PC-9 (cell line): Measurements from ENCODE around the gene CTXND1. TPM values are rescaled to one million over a fixed set of nuclear protein-coding genes. Genes with fewer than 3 reads are reported as not detected.
"Not testable (repeated sequence)": the region's sequence is repeated elsewhere in the genome, so short reads cannot be mapped to it uniquely, and the experiment has no call there.

ENCODE experiments used
- Bru-seq: library from RNA; stranded (reverse); fragments of 400-500 nt; gene quantifications from one replicate; lab custom pipeline; 2021; lab: Mats Ljungman, UMichigan
- BruChase-seq, 2 experiments: library from RNA; stranded (reverse); fragments of 400-500 nt; gene quantifications; one replicate each; lab custom pipeline; 2021; lab: Mats Ljungman, UMichigan
- BruUV-seq: library from RNA; stranded (reverse); fragments of 400-500 nt; replicated peaks from 2 replicates; lab custom pipeline; 2021; lab: Mats Ljungman, UMichigan
- CTCF ChIA-PET: fragments of 300-600 bp; sonication (Branson Sonifier 250); formaldehyde crosslinking; loops from one replicate; lab custom pipeline; 2022; ENCODE audit warnings: antibody characterized with exemption; lab: Charles Lee
- POLR2A ChIA-PET: fragments of 300-600 bp; sonication (Branson Sonifier 250); formaldehyde crosslinking; loops from one replicate; lab custom pipeline; 2022; ENCODE audit warnings: antibody characterized with exemption; ENCODE audit not compliant: unreplicated experiment; lab: Charles Lee
- DNase-seq, 2 experiments: peaks; one replicate each; pipeline versions ENCODE4 v3.0.0 to v3.0.0-alpha.2; 2015 to 2022; ENCODE audit warnings: mixed read lengths in 1 of 2
- H2AFZ ChIP-seq: fragments of 200-600 bp; sonication (generic); 2 replicates; pipeline ENCODE4 v1.8.1; 2017; ENCODE audit warnings: antibody characterized with exemption
- H3F3A ChIP-seq: fragments of 200-600 bp; sonication (generic); 2 replicates; pipeline ENCODE4 v1.8.1; 2017; ENCODE audit warnings: antibody characterized with exemption, mild to moderate bottlenecking, low read depth; ENCODE audit not compliant: insufficient read depth
- H3K27ac ChIP-seq: fragments of 200-600 bp; sonication (generic); 2 replicates; pipeline ENCODE4 v1.6.1; 2016; ENCODE audit warnings: mixed run types
- H3K27me3 ChIP-seq: fragments of 200-600 bp; sonication (generic); 2 replicates; pipeline ENCODE4 v1.6.1; 2016; ENCODE audit warnings: low read depth, mixed run types; ENCODE audit not compliant: insufficient read depth
- H3K36me3 ChIP-seq: fragments of 200-600 bp; sonication (generic); 2 replicates; pipeline ENCODE4 v1.6.1; 2016; ENCODE audit warnings: low read depth, mixed run types
- H3K4me1 ChIP-seq: fragments of 200-600 bp; sonication (generic); replicated peaks from 2 replicates; pipeline ENCODE4 v1.6.1; 2016; ENCODE audit warnings: mixed run types; ENCODE audit not compliant: insufficient read depth
- H3K4me2 ChIP-seq: fragments of 200-600 bp; sonication (generic); 2 replicates; pipeline ENCODE4 v1.6.1; 2017; ENCODE audit warnings: mixed run types
- H3K4me3 ChIP-seq: fragments of 200-600 bp; sonication (generic); 2 replicates; pipeline ENCODE4 v1.6.1; 2016; ENCODE audit warnings: mixed run types
- H3K79me2 ChIP-seq: fragments of 200-600 bp; sonication (generic); 2 replicates; pipeline ENCODE4 v1.6.1; 2017; ENCODE audit warnings: low read depth, mixed run types
- H3K9me2 ChIP-seq: fragments of 200-600 bp; sonication (generic); 2 replicates; pipeline ENCODE4 v1.8.1; 2017; ENCODE audit warnings: mild to moderate bottlenecking; ENCODE audit not compliant: insufficient read depth
- H3K9me3 ChIP-seq: fragments of 200-600 bp; sonication (generic); 2 replicates; pipeline ENCODE4 v1.8.1; 2016; ENCODE audit warnings: low read depth; ENCODE audit not compliant: insufficient read depth
- H4K20me1 ChIP-seq: fragments of 200-600 bp; sonication (generic); 2 replicates; pipeline ENCODE4 v1.8.1; 2017; ENCODE audit not compliant: insufficient read depth
- CTCF ChIP-seq: fragments of 200-600 bp; sonication (generic); conservative IDR thresholded peaks from 2 replicates; pipeline ENCODE4 v1.6.1; 2017; ENCODE audit warnings: mixed run types, antibody characterized with exemption, mild to moderate bottlenecking, moderate library complexity
- EZH2 ChIP-seq: fragments of 200-600 bp; sonication (generic); IDR thresholded peaks from 2 replicates; pipeline ENCODE4 v1.8.0; 2017; ENCODE audit warnings: antibody characterized with exemption, low read depth
- intact Hi-C: fragments of 100-400 bp; cut with micrococcal nuclease; formaldehyde crosslinking; loops from one replicate; pipeline ENCODE4 v1.10.0; 2022; ENCODE audit not compliant: unreplicated experiment
- long read RNA-seq: library from polyadenylated mRNA; stranded (forward); transcript quantifications from one replicate; pipeline ENCODE4 v2.0.0, GENCODE V29; 2022
- total RNA-seq: library from RNA; stranded (reverse); gene quantifications from 2 replicates; pipeline ENCODE4 v1.2.3, GENCODE V29; 2021

Gene CTXND1
- total RNA-seq, result not detected in 2 replicates
- not detected for Bru-seq, nascent RNA
- not detected for BruChase-seq, experiment 1, labeled RNA remaining after a 2-hour chase
- not detected for BruChase-seq, experiment 2, labeled RNA remaining after a 6-hour chase
- long read RNA-seq, result 0 reads

DNA sequence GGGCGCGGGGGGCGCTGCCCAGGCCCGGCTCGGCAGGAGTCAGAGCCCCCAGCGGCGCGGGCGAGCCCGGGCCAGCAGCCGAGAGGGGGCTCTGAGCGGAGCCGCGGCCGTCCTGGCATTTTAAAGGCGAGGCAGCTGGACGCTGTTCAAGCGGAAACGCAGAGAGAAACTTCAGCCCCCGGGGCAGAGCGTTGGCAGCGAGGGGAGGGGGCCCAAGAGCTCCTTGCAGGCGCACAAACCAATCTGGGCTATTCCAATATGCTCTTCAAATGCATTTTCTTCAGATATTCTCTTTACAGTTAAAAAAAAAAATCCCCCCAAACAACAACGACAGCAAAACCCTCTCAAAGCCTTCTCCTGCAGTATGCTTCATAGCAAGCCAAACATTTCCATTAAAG lies at the start of gene CTXND1:
Gene CTXND1 (minus strand): TSS at position 93 of the 398 bp plus-strand sequence. CDS start 50,264 bp downstream, outside the sequence.
- Histone ChIP-seq H3K4me2 (no peak within 1 kb of the TSS), H4K20me1 (no peaks in the 10 kb centered on the region), H3K4me1 (no peaks in the 10 kb centered on the region), H3F3A (no peaks in the 10 kb centered on the region), H3K36me3 (no peaks in the 10 kb centered on the region), H3K27me3 (peaks cover 67% of the 10 kb centered on the region), H3K4me3 (no peak within 1 kb of the TSS), H3K9me3 (no peaks in the 10 kb centered on the region), H2AFZ (no peak within 1 kb of the TSS), H3K27ac (no peak within 1 kb of the TSS), H3K9me2 (no peaks in the 10 kb centered on the region), H3K79me2 (no peaks in the 10 kb centered on the region)
- DNase-seq, result no peak
- no peak for TF ChIP-seq EZH2
- TF ChIP-seq CTCF, result no peak
- no TSS peak for BruUV-seq
- CTCF ChIA-PET, result no interaction called here
- POLR2A ChIA-PET, result no interaction called here
- intact Hi-C loops, result no loop called here

- Histone ChIP-seq H2AFZ (no peak overlapping the region), H4K20me1 (no peaks in the 10 kb centered on the region), H3K4me3 (no peak overlapping the region), H3K4me2 (no peak overlapping the region), H3K9me2 (no peaks in the 10 kb centered on the region), H3K4me1 (no peaks in the 10 kb centered on the region), H3K79me2 (no peaks in the 10 kb centered on the region), H3K27ac (no peak overlapping the region), H3K36me3 (no peaks in the 10 kb centered on the region), H3K9me3 (no peaks in the 10 kb centered on the region; the same call in 1 of the 2 replicates), H3K27me3 (peaks cover 45% of the 10 kb centered on the region), H3F3A (no peaks in the 10 kb centered on the region)
- TF ChIP-seq EZH2 (no peak), CTCF (no peak)
- BruUV-seq, result no TSS peak
- DNase-seq, result no peak
- ChIA-PET POLR2A (no interaction called here), CTCF (no interaction called here)
- intact Hi-C loops, result no loop called here
Measured at GRCh38 chr15:80301472-80301871, 49.5 kb upstream of the CTXND1 start.

DNA sequence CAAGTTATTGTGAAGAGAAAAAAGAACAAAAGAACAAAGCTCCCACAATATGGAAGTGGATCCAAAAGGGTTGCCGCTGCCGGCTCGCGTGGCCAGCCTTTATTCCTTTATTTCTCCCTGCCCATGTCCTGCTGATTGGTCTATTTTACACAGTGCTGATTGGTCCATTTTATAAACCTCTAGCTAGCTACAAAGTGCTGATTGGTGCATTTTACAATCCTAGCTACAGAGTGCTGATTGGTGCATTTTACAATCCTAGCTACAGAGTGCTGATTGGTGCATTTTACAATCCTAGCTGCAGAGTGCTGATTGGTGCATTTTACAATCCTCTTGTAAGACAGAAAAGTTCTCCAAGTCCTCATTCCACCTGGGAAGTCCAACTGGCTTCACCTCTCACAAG lies 43.8 kb upstream of the CTXND1 start:
- H3F3A ChIP-seq, CTCF ChIA-PET, H3K4me1 ChIP-seq, H3K9me3 ChIP-seq, H3K9me2 ChIP-seq, H3K27ac ChIP-seq, intact Hi-C loops, POLR2A ChIA-PET, H3K4me3 ChIP-seq, H4K20me1 ChIP-seq, H3K36me3 ChIP-seq, DNase-seq, H3K4me2 ChIP-seq, H3K79me2 ChIP-seq, BruUV-seq, H2AFZ ChIP-seq: not testable (repeated sequence)
- H3K27me3 ChIP-seq, result peaks cover 65% of the 10 kb centered on the region

GRCh38 chr15:80292079-80292478 lies 40.1 kb upstream of the CTXND1 start:
- Histone ChIP-seq H3K4me2 (no peak overlapping the region), H3K27me3 (peaks cover 69% of the 10 kb centered on the region), H3K9me3 (no peaks in the 10 kb centered on the region), H3K4me3 (no peak overlapping the region), H3K79me2 (no peaks in the 10 kb centered on the region), H3K36me3 (no peaks in the 10 kb centered on the region), H3F3A (no peaks in the 10 kb centered on the region), H2AFZ (no peak overlapping the region), H4K20me1 (no peaks in the 10 kb centered on the region), H3K9me2 (no peaks in the 10 kb centered on the region), H3K4me1 (no peaks in the 10 kb centered on the region), H3K27ac (no peak overlapping the region)
- no TSS peak for BruUV-seq
- no peak for TF ChIP-seq EZH2
- TF ChIP-seq CTCF, result no peak
- POLR2A ChIA-PET, result no interaction called here
- DNase-seq, result no peak
- CTCF ChIA-PET, result no interaction called here
- intact Hi-C loops, result no loop called here

DNA sequence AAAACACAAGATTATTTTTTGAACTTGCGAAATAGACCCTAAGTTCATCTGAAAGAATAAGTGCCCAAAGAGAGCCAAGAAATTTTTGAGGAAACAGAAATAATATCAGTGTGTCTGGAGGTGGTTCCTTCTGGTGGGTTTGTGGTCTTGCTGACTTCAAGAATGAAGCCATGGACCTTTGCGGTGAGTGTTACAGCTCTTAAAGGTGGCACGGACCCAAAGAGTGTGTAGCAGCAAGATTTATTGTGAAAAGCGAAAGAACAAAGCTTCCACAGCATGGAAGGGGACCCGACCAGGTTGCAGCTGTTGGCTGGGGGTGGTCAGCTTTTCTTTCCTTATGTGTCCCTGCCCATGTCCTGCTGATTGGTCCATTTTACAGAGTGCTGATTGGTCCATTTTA lies 38.9 kb upstream of the CTXND1 start:
- H3F3A ChIP-seq, H3K4me1 ChIP-seq, H2AFZ ChIP-seq, H3K27ac ChIP-seq, H3K4me2 ChIP-seq, H3K9me3 ChIP-seq, POLR2A ChIA-PET, CTCF ChIA-PET, H3K4me3 ChIP-seq, DNase-seq, intact Hi-C loops, H3K36me3 ChIP-seq, H3K9me2 ChIP-seq, H3K79me2 ChIP-seq, H4K20me1 ChIP-seq, BruUV-seq: not testable (repeated sequence)
- peaks cover 59% of the 10 kb centered on the region for H3K27me3 ChIP-seq
